Measurements from ENCODE around the gene ZNF598. TPM values are rescaled to one million over a fixed set of nuclear protein-coding genes. Genes with fewer than 3 reads are reported as not detected.

Gene ZNF598
- total RNA-seq, 1 experiment from 2014 or later = 50.4 TPM

DNA sequence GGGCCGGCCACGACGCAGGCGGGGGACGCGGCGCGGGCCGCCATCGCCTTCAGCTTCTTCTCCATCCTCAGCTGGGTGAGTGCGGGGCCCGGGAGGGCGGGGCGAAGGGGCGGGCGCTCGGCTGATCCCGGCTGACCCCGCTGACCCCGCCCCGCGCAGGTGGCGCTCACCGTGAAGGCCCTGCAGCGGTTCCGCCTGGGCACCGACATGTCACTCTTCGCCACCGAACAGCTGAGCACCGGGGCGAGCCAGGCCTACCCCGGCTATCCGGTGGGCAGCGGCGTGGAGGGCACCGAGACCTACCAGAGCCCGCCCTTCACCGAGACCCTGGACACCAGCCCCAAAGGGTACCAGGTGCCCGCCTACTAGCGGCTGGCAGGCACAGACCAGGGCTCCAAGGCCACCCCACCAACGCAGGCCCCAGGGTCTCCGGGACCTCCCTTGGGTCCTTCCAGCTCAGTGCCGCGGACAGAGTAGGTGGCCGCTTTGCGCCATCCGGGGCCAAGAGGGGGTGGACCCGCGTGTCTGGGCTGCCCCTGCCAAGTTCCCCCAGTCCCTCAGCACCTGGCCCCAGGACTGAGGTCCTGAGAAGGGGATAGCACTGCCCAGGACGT lies 16.8 kb downstream of the ZNF598 start:
- ChIA-PET CTCF (no interaction called here), POLR2A (interaction anchor here (0.5 kb wide), 1 partner anchor 18 kb away, joined by 5 read pairs; no protein-coding TSS in a partner anchor)
- Histone ChIP-seq H3K27me3 (replicated peaks; ENCODE audit: control insufficient read depth, insufficient read depth, low read length) (no peaks in the 10 kb centered on the region), H3K36me3 (ENCODE audit: control insufficient read depth, insufficient read depth, low read length) (no peaks in the 10 kb centered on the region), H3K9me3 (no peaks in the 10 kb centered on the region), H3K4me1 (peaks cover 8% of the 10 kb centered on the region; the same call in 1 of the 2 replicates), H3K4me3 (ENCODE audit: low read depth, low read length) (no peak overlapping the region)
- Mint-ChIP-seq H3K27ac (ENCODE audit: unreplicated experiment) (no peak overlapping the region), H3K9me3 (ENCODE audit: unreplicated experiment) (no peaks in the 10 kb centered on the region), H3K27me3 (ENCODE audit: insufficient read depth, unreplicated experiment) (no peaks in the 10 kb centered on the region), H3K36me3 (ENCODE audit: insufficient read depth, unreplicated experiment) (peaks cover 11% of the 10 kb centered on the region), H3K4me1 (ENCODE audit: low read depth, unreplicated experiment) (peaks cover 7% of the 10 kb centered on the region), H3K4me3 (ENCODE audit: unreplicated experiment) (no peak overlapping the region)
- TF ChIP-seq, protein P1, sequence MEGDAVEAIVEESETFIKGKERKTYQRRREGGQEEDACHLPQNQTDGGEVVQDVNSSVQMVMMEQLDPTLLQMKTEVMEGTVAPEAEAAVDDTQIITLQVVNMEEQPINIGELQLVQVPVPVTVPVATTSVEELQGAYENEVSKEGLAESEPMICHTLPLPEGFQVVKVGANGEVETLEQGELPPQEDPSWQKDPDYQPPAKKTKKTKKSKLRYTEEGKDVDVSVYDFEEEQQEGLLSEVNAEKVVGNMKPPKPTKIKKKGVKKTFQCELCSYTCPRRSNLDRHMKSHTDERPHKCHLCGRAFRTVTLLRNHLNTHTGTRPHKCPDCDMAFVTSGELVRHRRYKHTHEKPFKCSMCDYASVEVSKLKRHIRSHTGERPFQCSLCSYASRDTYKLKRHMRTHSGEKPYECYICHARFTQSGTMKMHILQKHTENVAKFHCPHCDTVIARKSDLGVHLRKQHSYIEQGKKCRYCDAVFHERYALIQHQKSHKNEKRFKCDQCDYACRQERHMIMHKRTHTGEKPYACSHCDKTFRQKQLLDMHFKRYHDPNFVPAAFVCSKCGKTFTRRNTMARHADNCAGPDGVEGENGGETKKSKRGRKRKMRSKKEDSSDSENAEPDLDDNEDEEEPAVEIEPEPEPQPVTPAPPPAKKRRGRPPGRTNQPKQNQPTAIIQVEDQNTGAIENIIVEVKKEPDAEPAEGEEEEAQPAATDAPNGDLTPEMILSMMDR (IDR thresholded peaks at IDR 0.05; ENCODE audit: insufficient read depth in 1 of 2, low read depth in 1 of 2, low read length in 1 of 2, severe bottlenecking in 1 of 2, unreplicated experiment in 1 of 2) = no peak
- no peak for DNase-seq
- intact Hi-C loops (cut with micrococcal nuclease; ENCODE audit: unreplicated experiment) = no loop called here
- no TSS peak for BruUV-seq (replicated peaks)

DNA sequence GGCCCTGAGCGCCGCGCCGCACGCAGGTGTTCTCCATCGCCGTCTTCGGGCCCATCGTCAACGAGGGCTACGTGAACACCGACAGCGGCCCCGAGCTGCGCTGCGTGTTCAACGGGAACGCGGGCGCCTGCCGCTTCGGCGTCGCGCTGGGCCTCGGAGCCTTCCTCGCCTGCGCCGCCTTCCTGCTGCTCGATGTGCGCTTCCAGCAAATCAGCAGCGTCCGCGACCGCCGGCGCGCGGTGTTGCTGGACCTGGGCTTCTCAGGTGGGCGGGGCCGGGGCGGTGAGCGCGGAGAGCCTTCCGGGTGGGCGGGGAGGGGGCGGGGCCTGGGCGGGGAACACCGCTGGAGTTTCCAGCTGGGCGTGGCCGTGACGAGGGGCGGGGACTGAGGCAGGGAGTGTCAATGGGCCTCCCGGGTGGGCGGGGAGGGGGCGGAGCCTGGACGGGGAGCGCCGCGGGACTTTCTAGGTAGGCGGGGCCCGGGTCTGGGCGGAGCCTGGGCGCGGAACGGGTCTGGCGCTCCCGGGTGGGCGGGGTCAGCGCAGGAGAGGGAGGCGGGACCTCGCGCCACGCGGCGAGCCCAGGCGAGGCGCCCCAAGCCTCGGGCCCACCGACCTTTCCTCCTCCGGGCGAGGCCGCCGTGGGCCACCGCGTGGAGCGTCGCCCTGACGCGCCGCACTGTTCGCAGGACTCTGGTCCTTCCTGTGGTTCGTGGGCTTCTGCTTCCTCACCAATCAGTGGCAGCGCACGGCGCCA lies 17.5 kb downstream of the ZNF598 start:
- Mint-ChIP-seq H3K9me3 (ENCODE audit: unreplicated experiment) (no peaks in the 10 kb centered on the region), H3K27me3 (ENCODE audit: insufficient read depth, unreplicated experiment) (no peaks in the 10 kb centered on the region), H3K4me3 (ENCODE audit: unreplicated experiment) (no peak overlapping the region), H3K27ac (ENCODE audit: unreplicated experiment) (no peak overlapping the region), H3K4me1 (ENCODE audit: low read depth, unreplicated experiment) (peaks cover 7% of the 10 kb centered on the region), H3K36me3 (ENCODE audit: insufficient read depth, unreplicated experiment) (peaks cover 10% of the 10 kb centered on the region)
- H3K9me3 ChIP-seq = no peaks in the 10 kb centered on the region
- peaks cover 8% of the 10 kb centered on the region; the same call in 1 of the 2 replicates for H3K4me1 ChIP-seq
- DNase-seq = peak; percentile 67 to 87
- CTCF ChIA-PET = no interaction called here
- no TSS peak for BruUV-seq (replicated peaks)
- no peaks in the 10 kb centered on the region; the same call in 1 of the 2 replicates for H3K36me3 ChIP-seq (ENCODE audit: control insufficient read depth, insufficient read depth, low read length)
- TF ChIP-seq, protein P1 (IDR thresholded peaks at IDR 0.05; ENCODE audit: insufficient read depth in 1 of 2, low read depth in 1 of 2, low read length in 1 of 2, severe bottlenecking in 1 of 2, unreplicated experiment in 1 of 2) = no peak
- POLR2A ChIA-PET = no interaction called here
- H3K4me3 ChIP-seq (ENCODE audit: low read depth, low read length) = no peak overlapping the region
- intact Hi-C loops (cut with micrococcal nuclease; ENCODE audit: unreplicated experiment) = no loop called here
- H3K27me3 ChIP-seq (replicated peaks; ENCODE audit: control insufficient read depth, insufficient read depth, low read length) = no peaks in the 10 kb centered on the region

DNA sequence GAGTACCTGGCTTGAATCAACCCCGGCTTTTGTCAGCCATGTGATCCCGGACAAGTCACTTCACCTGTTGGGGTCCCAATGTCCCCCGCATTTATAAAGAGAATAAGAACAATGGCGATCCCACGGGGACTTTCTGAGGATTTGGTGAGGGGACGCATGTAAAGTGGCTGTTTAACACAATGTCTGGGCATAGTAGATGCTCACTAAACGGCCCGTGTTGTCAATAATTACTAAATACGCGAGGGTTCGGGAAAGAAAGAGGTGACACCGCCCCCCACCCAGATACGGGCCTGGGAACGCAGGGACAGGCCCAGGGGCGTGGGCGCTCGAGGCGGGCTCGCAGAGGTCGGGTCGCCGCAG lies 18.1 kb downstream of the ZNF598 start:
- DNase-seq = no peak
- Histone ChIP-seq H3K4me3 (ENCODE audit: low read depth, low read length) (no peak overlapping the region), H3K36me3 (ENCODE audit: control insufficient read depth, insufficient read depth, low read length) (peaks cover under 1% of the 10 kb centered on the region; the same call in 1 of the 2 replicates), H3K27me3 (replicated peaks; ENCODE audit: control insufficient read depth, insufficient read depth, low read length) (no peaks in the 10 kb centered on the region), H3K4me1 (peaks cover 8% of the 10 kb centered on the region; the same call in 1 of the 2 replicates), H3K9me3 (no peaks in the 10 kb centered on the region)
- POLR2A ChIA-PET = no interaction called here
- intact Hi-C loops (cut with micrococcal nuclease; ENCODE audit: unreplicated experiment) = no loop called here
- Mint-ChIP-seq H3K4me3 (ENCODE audit: unreplicated experiment) (no peak overlapping the region), H3K9me3 (ENCODE audit: unreplicated experiment) (no peaks in the 10 kb centered on the region), H3K4me1 (ENCODE audit: low read depth, unreplicated experiment) (peaks cover 7% of the 10 kb centered on the region), H3K36me3 (ENCODE audit: insufficient read depth, unreplicated experiment) (peaks cover 10% of the 10 kb centered on the region), H3K27me3 (ENCODE audit: insufficient read depth, unreplicated experiment) (no peaks in the 10 kb centered on the region), H3K27ac (ENCODE audit: unreplicated experiment) (no peak overlapping the region)
- no TSS peak for BruUV-seq (replicated peaks)
- TF ChIP-seq, protein P1 (IDR thresholded peaks at IDR 0.05; ENCODE audit: insufficient read depth in 1 of 2, low read depth in 1 of 2, low read length in 1 of 2, severe bottlenecking in 1 of 2, unreplicated experiment in 1 of 2) = no peak
- CTCF ChIA-PET = interaction anchor here (0.5 kb wide), 1 partner anchor 31 kb away, joined by 3 read pairs; no protein-coding TSS in a partner anchor
